GM18951 (cell line): ENCODE data around the gene LHFPL3.

Experiments
- POLR2A ChIP-seq: IDR thresholded peaks from 4 replicates; pipeline ENCODE4 v1.6.1; 2011; ENCODE audit warnings: mild to moderate bottlenecking; ENCODE audit not compliant: insufficient read length, insufficient read depth; ENCODE audit errors: extremely low read depth
- in situ Hi-C: fragments of 300-500 bp; cut with MboI; formaldehyde crosslinking; loops from one replicate; pipeline ENCODE4 v1.12.0; 2022; ENCODE audit warnings: low sequenced_read_pairs, mixed read lengths, inconsistent platforms; ENCODE audit not compliant: unreplicated experiment

Gene LHFPL3

DNA sequence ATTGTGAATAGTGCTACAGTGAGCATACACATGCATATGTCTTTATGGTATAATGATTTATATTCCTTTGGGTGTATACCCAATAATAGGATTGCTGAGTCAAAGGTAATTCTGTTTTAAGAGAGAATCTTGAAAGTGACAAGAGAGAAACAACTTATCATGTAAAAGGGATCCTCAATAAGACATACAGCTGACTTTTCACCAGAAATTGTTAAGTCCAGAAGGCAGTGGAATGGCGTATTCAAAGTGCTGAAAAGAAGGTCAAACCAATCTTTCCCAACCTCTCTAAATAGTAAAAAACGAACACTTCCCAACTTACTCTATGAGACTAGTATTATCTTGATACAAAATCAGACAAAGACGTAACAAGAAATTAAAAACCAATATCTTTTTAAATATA lies 59.8 kb downstream of the LHFPL3 start:
- in situ Hi-C loops, result no loop called here
- TF ChIP-seq POLR2A, result no peak

DNA sequence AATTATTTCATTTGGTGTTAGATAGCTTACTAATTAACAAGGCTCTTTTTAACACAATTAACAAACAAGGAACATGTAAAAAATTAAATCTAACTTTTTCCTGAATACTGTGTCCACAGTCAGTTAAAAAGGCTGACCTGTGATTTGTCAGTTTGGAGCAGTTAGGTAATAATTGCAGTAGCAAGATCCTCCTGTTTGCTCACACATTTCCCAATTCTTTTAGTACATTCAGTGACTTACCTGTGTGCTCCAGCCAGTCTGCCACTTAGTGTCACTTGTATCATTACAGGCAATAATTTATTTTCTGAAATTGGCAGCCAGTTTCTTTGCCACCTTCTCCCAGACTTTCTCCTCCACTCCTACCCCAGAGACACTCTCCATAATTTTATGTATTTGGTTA lies 66.8 kb downstream of the LHFPL3 start:
- in situ Hi-C loops, result no loop called here
- TF ChIP-seq POLR2A, result no peak

DNA sequence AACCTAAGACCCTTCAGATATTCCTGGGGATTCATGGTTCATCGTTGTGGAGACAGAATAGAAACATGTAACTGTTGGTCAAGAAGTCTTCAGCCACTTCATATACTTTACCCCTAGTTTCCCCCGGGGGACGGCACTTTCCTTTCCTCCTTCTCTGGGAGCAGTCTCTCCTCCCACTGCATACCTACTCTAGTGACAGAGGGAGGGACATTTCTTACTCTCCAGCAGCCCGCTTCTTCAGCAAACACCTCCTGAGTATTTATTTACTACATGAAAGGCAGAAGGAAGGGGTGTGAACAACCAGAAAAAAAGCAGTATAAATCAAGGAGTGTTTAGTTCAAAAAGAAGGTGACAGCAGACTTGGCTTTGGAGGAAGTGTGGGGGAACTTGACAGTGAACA lies 69.0 kb downstream of the LHFPL3 start:
- in situ Hi-C loops, result no loop called here
- TF ChIP-seq POLR2A, result no peak

DNA sequence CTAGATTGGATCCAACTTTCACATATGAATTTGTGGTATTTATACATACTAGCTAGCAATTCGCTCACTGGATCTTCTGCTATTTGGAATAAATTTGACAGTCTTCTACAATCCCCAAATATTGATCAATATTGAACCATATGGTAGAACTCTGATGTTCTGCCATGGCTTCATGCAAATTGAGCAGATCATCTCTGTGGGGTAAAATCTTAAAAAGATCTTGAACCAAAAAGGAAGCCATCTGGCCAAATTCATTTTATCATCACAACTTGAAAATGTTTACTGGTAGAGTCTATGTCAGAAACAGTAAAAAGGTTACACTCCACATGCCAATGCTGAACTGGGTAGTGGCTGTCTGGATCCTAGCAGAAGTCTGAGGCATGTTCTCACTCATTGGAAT lies 80.0 kb downstream of the LHFPL3 start:
- TF ChIP-seq POLR2A, result no peak
- in situ Hi-C loops, result no loop called here

DNA sequence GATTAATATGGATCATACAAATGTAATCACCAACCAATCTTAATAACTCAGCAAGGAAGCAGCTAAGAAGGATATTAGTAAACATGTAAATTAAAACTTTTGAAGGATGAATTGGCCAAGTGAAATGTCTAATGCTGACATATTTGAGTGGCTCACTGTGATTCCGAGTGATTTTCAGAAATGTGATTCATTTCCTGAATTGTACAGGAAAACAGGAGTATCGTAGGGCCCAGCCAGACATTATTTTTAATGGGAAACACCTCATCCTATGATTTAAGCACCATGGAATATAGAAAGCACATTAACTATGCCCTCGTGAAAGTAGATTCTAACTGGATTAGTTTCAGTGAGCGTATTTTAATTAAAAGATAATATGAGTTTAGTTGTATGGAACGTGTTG lies 82.3 kb downstream of the LHFPL3 start:
- TF ChIP-seq POLR2A, result no peak
- in situ Hi-C loops, result no loop called here

DNA sequence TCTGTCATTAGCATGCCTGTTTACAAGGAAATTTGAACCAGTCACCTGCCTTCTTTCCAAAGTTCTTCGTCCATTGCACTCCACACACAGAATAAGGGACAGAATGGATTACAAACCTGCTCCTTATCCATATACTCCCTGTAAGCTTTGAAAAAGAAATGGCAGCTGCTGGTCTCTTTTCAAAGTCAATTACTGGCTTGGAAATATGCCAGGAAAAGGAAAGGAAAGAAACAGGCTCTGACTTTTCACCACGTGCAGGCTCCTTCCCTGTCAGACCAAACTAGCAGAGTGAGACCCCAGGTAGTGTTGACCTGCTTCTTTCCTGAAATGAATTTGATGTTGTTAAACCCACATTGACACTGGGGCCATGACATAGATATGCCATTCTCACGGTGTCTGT lies 84.5 kb downstream of the LHFPL3 start:
- TF ChIP-seq POLR2A, result no peak
- in situ Hi-C loops, result no loop called here

DNA sequence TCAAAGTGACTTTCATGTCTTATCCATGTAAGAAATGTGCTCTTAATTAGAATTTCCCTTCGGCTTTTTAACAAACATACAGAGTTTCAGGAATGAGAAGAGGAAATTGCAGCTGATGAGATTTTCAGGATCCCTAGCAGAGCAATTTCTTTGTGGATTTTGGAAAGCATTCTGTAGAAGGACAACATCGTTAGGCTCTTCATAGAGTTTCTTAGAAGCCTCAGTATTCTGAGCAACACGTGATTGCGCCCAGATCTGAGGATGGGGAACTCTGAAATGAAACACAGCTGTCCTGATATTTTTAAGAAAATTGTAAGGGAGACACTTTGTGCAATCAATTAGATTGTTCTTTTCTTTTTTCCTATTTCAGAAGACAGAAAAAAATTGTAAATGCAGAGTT lies 85.8 kb downstream of the LHFPL3 start:
- in situ Hi-C loops, result no loop called here
- no peak for TF ChIP-seq POLR2A

DNA sequence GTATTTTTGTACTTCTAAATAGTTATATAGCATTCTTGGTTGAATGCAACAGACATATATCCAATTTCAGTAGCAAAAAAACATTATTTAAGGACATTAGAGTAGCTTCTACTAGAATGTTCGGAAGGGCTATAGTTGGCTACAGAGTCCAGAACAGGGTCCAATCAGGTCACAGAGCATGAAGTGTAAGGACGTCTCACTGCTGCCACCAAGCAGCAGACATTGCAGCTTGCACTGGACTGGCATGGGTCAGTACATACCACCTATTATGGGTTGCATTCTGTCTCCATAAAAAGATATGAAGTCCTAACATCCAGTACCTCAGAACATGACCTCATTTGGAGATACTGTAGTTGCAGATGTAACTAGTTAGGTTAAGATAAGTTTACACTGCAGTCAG lies 87.3 kb downstream of the LHFPL3 start:
- TF ChIP-seq POLR2A, result no peak
- in situ Hi-C loops, result no loop called here

DNA sequence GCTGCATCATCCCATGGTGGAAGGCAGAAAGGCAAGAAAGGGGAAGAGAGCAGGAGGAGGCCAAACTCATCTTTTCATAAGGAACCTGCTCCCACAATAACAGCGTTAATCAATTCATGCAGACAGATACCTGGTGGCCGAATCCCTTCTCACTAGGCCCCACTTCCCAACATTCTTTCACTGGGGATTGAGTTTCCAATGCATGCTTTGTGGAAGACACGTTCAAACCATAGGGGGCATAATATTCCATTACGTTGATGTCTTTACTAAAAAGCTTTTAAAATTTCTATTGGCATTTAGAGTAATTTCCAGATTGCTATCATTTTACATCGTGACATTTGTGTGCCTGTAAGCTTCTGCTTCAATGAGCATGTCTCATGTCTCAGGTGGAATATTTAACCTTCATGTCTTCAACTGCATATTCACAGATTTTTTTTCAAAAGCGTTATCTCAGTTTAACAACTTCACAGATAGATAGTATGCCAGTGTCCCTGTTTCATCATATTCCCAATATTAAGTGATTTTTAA lies 88.5 kb downstream of the LHFPL3 start:
- TF ChIP-seq POLR2A, result no peak
- in situ Hi-C loops, result no loop called here

DNA sequence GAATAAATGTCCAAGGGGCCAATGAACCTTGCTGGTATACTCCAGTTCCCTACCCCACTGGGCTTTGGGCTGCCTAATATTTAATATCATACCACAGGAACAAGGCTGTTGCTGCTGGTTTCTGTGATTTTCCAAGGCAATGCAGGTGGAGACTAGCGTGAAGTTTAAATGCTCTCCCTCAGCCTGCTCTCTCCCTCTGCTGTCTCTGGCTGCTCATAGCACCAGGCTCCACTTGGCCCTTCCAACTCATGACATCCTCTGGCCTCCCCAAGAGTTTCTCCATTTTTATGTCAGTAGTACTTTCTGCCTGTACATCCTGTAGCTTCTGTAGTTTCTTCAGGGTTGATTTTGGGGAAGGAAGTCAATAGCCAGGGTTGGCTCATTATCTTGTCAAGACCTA lies 103.5 kb downstream of the LHFPL3 start:
- in situ Hi-C loops, result no loop called here
- TF ChIP-seq POLR2A, result no peak

DNA sequence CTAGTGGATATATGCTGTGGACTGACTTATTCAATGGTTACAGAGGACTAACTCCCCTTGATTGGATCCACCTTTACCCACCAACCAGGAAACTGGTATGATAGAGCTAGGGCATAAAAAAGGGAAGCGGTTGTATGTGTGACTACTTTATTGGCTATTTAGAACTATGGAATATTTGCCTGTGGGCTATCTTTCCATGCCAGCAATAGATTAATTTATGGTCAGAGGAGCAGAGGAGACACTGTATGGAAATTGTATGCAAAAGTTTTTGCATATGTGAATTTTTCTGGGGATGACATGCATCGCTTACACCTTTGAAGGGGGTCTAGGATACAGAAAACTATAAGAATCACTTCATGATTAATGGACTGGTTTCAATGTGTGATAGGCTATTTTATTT lies 105.7 kb downstream of the LHFPL3 start:
- TF ChIP-seq POLR2A, result no peak
- in situ Hi-C loops, result no loop called here

DNA sequence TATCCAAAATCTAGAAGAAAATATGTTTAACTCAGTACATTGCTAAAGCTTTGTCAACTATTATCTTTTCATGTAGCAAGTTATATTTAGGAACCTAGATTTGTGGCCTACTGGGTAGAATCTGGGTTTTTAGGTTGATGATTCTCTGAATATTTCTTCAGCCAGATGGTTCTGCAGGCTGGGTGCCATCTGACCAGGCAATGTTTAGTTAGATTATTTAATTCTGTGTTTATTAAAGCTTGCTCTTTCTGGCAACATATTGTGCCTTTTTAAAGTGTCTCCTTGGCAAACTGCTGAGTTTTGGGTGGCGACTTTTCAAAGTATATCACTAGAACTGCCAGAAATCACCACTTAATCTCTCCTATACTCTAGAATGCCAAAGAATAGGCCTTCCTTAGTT lies 114.1 kb downstream of the LHFPL3 start:
- no peak for TF ChIP-seq POLR2A
- in situ Hi-C loops, result no loop called here

DNA sequence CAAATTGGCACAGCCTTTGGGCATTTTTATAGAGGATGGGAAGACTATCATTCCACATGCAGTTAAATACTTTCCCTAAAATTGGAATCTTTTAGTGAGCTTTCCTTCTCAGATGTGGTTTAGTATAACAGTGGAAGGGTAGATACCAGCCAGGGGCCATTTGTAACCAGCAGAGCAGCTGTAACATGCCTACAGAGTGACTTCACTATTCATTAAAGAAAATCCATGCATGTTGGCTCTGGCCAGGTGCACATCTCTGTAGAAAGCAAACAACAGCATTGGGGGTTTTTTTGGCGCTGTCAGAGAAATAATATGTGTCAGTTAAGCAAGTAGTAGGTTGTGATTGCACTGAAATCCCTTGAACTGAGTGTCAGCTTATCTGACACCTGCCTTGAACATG lies 115.6 kb downstream of the LHFPL3 start:
- in situ Hi-C loops, result no loop called here
- no peak for TF ChIP-seq POLR2A

DNA sequence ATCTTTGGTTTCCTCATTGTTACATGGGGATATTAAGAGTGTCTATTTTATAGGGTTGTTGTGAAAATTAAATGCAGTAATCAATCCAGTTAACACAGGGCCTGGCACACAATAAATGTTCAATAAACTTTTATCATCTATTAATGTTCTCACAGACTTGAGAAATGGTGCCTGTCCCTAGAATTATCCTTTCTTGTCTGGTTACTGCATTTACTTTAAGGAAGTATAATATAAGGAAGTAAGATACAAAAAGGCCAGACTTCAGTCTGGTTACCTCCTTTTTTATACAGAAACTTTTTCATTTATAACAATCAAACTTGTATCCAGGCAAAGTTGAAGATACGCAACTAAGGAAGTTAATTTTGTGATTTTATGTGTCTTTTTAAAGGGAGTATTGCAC lies 117.0 kb downstream of the LHFPL3 start:
- TF ChIP-seq POLR2A, result no peak
- in situ Hi-C loops, result no loop called here

DNA sequence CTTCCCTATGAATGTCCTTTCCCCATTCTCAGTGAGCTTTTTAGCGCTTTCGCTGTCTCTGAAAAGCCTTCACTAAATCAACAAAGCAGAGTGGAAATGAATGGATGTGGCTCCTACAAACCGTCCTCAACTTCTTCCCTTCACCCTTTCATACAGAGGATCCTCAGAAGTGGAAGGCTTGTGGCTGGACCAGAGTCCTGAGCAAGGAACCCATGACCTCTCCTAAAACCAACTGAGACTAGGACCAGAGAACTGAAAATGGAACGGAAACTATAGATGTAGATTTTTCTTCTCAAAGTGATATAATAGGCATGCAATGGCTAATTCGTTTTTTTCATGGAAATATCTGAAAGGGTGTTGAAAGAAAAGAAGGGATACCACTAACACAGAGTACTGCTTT lies 122.5 kb downstream of the LHFPL3 start:
- in situ Hi-C loops, result no loop called here
- no peak for TF ChIP-seq POLR2A
